ENCODE measurements around the gene SPECC1. TPM values are rescaled to one million over a fixed set of nuclear protein-coding genes. Genes with fewer than 3 reads are reported as not detected.

The SPECC1 gene
- polyA plus RNA-seq, 3 donors = 36.0 to 58.4 (median 50.5) TPM

DNA sequence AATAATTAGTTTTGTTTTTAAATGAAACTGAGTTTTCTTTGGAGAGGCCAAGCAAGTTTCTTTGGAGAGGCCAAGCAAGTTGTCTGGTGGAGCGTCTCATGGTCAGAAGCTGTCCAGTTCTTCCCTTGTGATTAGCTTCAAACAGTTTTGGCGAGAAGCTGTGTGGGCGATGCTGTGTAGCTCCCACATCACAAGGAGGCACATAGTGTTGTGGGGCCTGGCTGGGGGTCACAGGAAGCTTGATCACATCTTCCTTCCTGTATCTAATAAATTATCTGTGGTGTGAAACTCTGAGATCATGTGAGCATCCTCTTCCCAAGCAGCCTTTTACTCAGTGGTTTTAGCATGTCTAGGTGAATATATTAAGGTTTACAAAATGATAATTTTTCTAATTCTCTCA is 33.9 kb downstream of the SPECC1 start:
- H3K27me3 Mint-ChIP-seq (ENCODE audit: low read depth in 3 of 3) = no peaks in the 10 kb centered on the region
- H3K4me1 ChIP-seq (ENCODE audit: control insufficient read depth in 1 of 2, insufficient read depth in 2 of 2, low read length in 2 of 2) = peaks cover 0 to 11% of the 10 kb centered on the region in 2 donors
- TF ChIP-seq, protein P1, sequence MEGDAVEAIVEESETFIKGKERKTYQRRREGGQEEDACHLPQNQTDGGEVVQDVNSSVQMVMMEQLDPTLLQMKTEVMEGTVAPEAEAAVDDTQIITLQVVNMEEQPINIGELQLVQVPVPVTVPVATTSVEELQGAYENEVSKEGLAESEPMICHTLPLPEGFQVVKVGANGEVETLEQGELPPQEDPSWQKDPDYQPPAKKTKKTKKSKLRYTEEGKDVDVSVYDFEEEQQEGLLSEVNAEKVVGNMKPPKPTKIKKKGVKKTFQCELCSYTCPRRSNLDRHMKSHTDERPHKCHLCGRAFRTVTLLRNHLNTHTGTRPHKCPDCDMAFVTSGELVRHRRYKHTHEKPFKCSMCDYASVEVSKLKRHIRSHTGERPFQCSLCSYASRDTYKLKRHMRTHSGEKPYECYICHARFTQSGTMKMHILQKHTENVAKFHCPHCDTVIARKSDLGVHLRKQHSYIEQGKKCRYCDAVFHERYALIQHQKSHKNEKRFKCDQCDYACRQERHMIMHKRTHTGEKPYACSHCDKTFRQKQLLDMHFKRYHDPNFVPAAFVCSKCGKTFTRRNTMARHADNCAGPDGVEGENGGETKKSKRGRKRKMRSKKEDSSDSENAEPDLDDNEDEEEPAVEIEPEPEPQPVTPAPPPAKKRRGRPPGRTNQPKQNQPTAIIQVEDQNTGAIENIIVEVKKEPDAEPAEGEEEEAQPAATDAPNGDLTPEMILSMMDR (IDR thresholded peaks at IDR 0.05) = no peak
- no peak overlapping the region for H3K27ac Mint-ChIP-seq
- H3K4me3 Mint-ChIP-seq = no peak overlapping the region
- no peaks in the 10 kb centered on the region for H4K20me1 ChIP-seq (ENCODE audit: insufficient read depth, low read length)
- peak overlapping the region; percentile 11 for H2AFZ ChIP-seq (ENCODE audit: insufficient read depth, low read depth, low read length, poor library complexity, severe bottlenecking)
- intact Hi-C loops (cut with micrococcal nuclease) = no loop called here
- no peak for DNase-seq
- 53% methylated on average over 2 of the region's 3 CpGs for WGBS (ENCODE audit: insufficient coverage)
- H3K4me3 ChIP-seq (replicated peaks in 1 of 3; ENCODE audit: low read depth in 2 of 3, low read length in 3 of 3) = no peak overlapping the region
- peaks cover 15% of the 10 kb centered on the region for H3K4me1 Mint-ChIP-seq
- no peaks in the 10 kb centered on the region for H3K9me3 ChIP-seq (replicated peaks in 1 of 2; ENCODE audit: control insufficient read depth in 1 of 2, insufficient read depth in 1 of 2, low read length in 2 of 2)
- no peaks in the 10 kb centered on the region for H3K79me2 ChIP-seq (ENCODE audit: insufficient read depth, low read length)
- H3K27ac ChIP-seq (ENCODE audit: low read depth in 1 of 2, low read length in 2 of 2) = no peak overlapping the region
- no peaks in the 10 kb centered on the region for H3K36me3 Mint-ChIP-seq
- H3K4me2 ChIP-seq (replicated peaks; ENCODE audit: extremely low read depth, low read length, poor library complexity, severe bottlenecking) = no peak overlapping the region
- no peak overlapping the region for H3K9ac ChIP-seq (ENCODE audit: insufficient read depth, low read length, poor library complexity, severe bottlenecking)
- H3K36me3 ChIP-seq (replicated peaks in 1 of 2; ENCODE audit: control insufficient read depth in 1 of 2, insufficient read depth in 2 of 2, low read length in 2 of 2) = no peaks in the 10 kb centered on the region
- H3K9me3 Mint-ChIP-seq = peaks cover 0 to 2% (median 0%) of the 10 kb centered on the region in 7 donors
- H3K27me3 ChIP-seq (ENCODE audit: control insufficient read depth in 2 of 2, insufficient read depth in 2 of 2, low read length in 2 of 2) = no peaks in the 10 kb centered on the region

DNA sequence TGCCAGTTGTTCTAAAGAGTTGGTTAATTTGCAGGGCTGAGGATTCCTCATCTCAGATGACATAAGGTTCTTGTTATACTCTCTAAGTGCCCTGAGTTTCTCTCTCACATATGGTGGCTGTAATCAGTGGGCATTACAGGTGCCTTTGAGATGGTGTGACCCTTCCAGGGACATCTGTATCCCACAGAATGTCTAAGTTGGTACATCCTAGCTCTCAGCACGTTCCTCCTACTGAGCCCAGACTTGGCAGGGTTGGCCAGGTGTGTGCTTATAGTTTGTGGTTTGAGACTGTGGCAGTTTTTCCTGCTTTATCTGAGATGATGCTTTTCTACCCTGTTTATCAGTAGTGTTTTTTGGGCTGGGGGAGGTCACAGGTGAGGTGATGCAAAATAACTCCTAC is 36.3 kb downstream of the SPECC1 start:
- Mint-ChIP-seq H3K4me1 (peaks cover 12% of the 10 kb centered on the region), H3K27ac (no peak overlapping the region), H3K27me3 (ENCODE audit: low read depth in 3 of 3) (no peaks in the 10 kb centered on the region), H3K4me3 (no peak overlapping the region), H3K36me3 (no peaks in the 10 kb centered on the region), H3K9me3 (no peaks in the 10 kb centered on the region)
- Histone ChIP-seq H3K4me3 (replicated peaks in 1 of 3; ENCODE audit: low read depth in 2 of 3, low read length in 3 of 3) (no peak overlapping the region), H3K9ac (ENCODE audit: insufficient read depth, low read length, poor library complexity, severe bottlenecking) (no peak overlapping the region), H3K27me3 (ENCODE audit: control insufficient read depth in 2 of 2, insufficient read depth in 2 of 2, low read length in 2 of 2) (no peaks in the 10 kb centered on the region), H3K9me3 (replicated peaks in 1 of 2; ENCODE audit: control insufficient read depth in 1 of 2, insufficient read depth in 1 of 2, low read length in 2 of 2) (no peaks in the 10 kb centered on the region), H3K36me3 (replicated peaks in 1 of 2; ENCODE audit: control insufficient read depth in 1 of 2, insufficient read depth in 2 of 2, low read length in 2 of 2) (no peaks in the 10 kb centered on the region), H3K27ac (ENCODE audit: low read depth in 1 of 2, low read length in 2 of 2) (no peak overlapping the region), H2AFZ (ENCODE audit: insufficient read depth, low read depth, low read length, poor library complexity, severe bottlenecking) (no peak overlapping the region), H3K4me1 (ENCODE audit: control insufficient read depth in 1 of 2, insufficient read depth in 2 of 2, low read length in 2 of 2) (peaks cover 0 to 9% of the 10 kb centered on the region in 2 donors), H3K4me2 (replicated peaks; ENCODE audit: extremely low read depth, low read length, poor library complexity, severe bottlenecking) (no peak overlapping the region), H4K20me1 (ENCODE audit: insufficient read depth, low read length) (no peaks in the 10 kb centered on the region), H3K79me2 (ENCODE audit: insufficient read depth, low read length) (no peaks in the 10 kb centered on the region)
- intact Hi-C loops (cut with micrococcal nuclease) = no loop called here
- TF ChIP-seq, protein P1 (IDR thresholded peaks at IDR 0.05) = no peak
- WGBS (ENCODE audit: insufficient coverage) = no CpG with 5 or more reads among the region's 1 CpG
- no peak for DNase-seq
